Adipose tissue (tissue), 3 donors: ENCODE results near the gene ST6GALNAC4. TPM values are rescaled to one million over a fixed set of nuclear protein-coding genes. Genes with fewer than 3 reads are reported as not detected.

Source experiments
- H3K27ac ChIP-seq: one replicate; pipeline ENCODE4 v1.5.1; 2013; ENCODE audit warnings: low read depth, low read length
- WGBS, 3 donors: extraction: QIAGEN DNeasy Blood & Tissue Kit; methylation state at CpG; one replicate each; pipeline ENCODE4 v1.1.7; 2013; 5-methylcytosine and 5-hydroxymethylcytosine counted together
- polyA plus RNA-seq, 3 donors: library from polyadenylated mRNA; stranded (reverse); fragments of 200-250 nt; gene quantifications; one replicate each; pipeline ENCODE4 v1.2.3, GENCODE V29; 2013
- donor health status: healthy with polysubstance abuse.
- donor health status: Bipolar disorder and iron deficiency.
- donor health status: healthy.

Gene ST6GALNAC4
- polyA plus RNA-seq: 10 to 100 TPM; 20.4 to 41.4 (median 25.9) TPM

GRCh38 chr9:127916720-127917581 lies at the start of gene ST6GALNAC4:
Gene ST6GALNAC4 (minus strand): TSS chr9:127917041. CDS start chr9:127916419, 622 bp downstream.
- 2 to 4% (median 2%) methylated on average over 56 to 71 of the region's 71 CpGs for WGBS, 3 donors
- H3K27ac ChIP-seq: no peak within 1 kb of the TSS

GRCh38 chr9:127965953-127966352 lies 49.1 kb upstream of the ST6GALNAC4 start:
- 45 to 49% (median 46%) methylated on average over 6 of the region's 6 CpGs for WGBS, 3 donors
- H3K27ac ChIP-seq: no peak overlapping the region

GRCh38 chr9:127963359-127964064 lies 46.7 kb upstream of the ST6GALNAC4 start:
- 71 to 86% (median 80%) methylated on average over 19 of the region's 19 CpGs for WGBS, 3 donors
- peak overlapping the region; percentile 40 for H3K27ac ChIP-seq

GRCh38 chr9:127963041-127963358 lies 46.2 kb upstream of the ST6GALNAC4 start:
- H3K27ac ChIP-seq: no peak overlapping the region
- WGBS, 3 donors: 63 to 84% (median 72%) methylated on average over 3 of the region's 3 CpGs

GRCh38 chr9:127962278-127962677 lies 45.4 kb upstream of the ST6GALNAC4 start:
- WGBS, 3 donors: 55 to 79% (median 58%) methylated on average over 3 of the region's 3 CpGs
- H3K27ac ChIP-seq: no peak overlapping the region

- H3K27ac ChIP-seq: no peak overlapping the region
- 87 to 94% (median 90%) methylated on average over 13 of the region's 13 CpGs for WGBS, 3 donors
These were observed 44.8 kb upstream of the ST6GALNAC4 start for GRCh38 chr9:127961613-127962155.

- 93 to 96% (median 96%) methylated on average over 2 of the region's 2 CpGs for WGBS, 3 donors
- no peak overlapping the region for H3K27ac ChIP-seq
These were observed 44.3 kb upstream of the ST6GALNAC4 start for GRCh38 chr9:127961155-127961490.

GRCh38 chr9:127960410-127961154 lies 43.7 kb upstream of the ST6GALNAC4 start:
- 47 to 64% (median 49%) methylated on average over 11 of the region's 11 CpGs for WGBS, 3 donors
- no peak overlapping the region for H3K27ac ChIP-seq

GRCh38 chr9:127959841-127960409 lies 43.1 kb upstream of the ST6GALNAC4 start:
- WGBS, 3 donors: 91 to 94% (median 93%) methylated on average over 2 of the region's 2 CpGs
- H3K27ac ChIP-seq: no peak overlapping the region

- no peak overlapping the region for H3K27ac ChIP-seq
- 94 to 99% (median 96%) methylated on average over 4 of the region's 4 CpGs for WGBS, 3 donors
These were observed 42.6 kb upstream of the ST6GALNAC4 start for GRCh38 chr9:127959398-127959797.

- 95 to 96% (median 96%) methylated on average over 1 of the region's 1 CpG for WGBS, 3 donors
- H3K27ac ChIP-seq: no peak overlapping the region
These were observed 41.9 kb upstream of the ST6GALNAC4 start for GRCh38 chr9:127958728-127959127.

GRCh38 chr9:127955294-127956015 lies 38.6 kb upstream of the ST6GALNAC4 start:
- no peak overlapping the region for H3K27ac ChIP-seq
- 27 to 71% (median 62%) methylated on average over 12 of the region's 12 CpGs for WGBS, 3 donors

- WGBS, 3 donors: 60 to 66% (median 64%) methylated on average over 13 of the region's 13 CpGs
- H3K27ac ChIP-seq: no peak overlapping the region
These were observed 38.0 kb upstream of the ST6GALNAC4 start for GRCh38 chr9:127954831-127955293.

GRCh38 chr9:127953768-127954505 lies 37.1 kb upstream of the ST6GALNAC4 start:
- H3K27ac ChIP-seq: no peak overlapping the region
- 86 to 93% (median 91%) methylated on average over 17 of the region's 17 CpGs for WGBS, 3 donors

GRCh38 chr9:127953154-127953553 lies 36.3 kb upstream of the ST6GALNAC4 start:
- WGBS, 3 donors: 89 to 96% (median 91%) methylated on average over 1 of the region's 1 CpG
- H3K27ac ChIP-seq: no peak overlapping the region

- 38 to 77% (median 62%) methylated on average over 21 of the region's 21 CpGs for WGBS, 3 donors
- no peak overlapping the region for H3K27ac ChIP-seq
These were observed 33.9 kb upstream of the ST6GALNAC4 start for GRCh38 chr9:127950513-127951289.
